HL-60 (cell line): ENCODE results near the gene KMT2E.

Experiments
- CTCF ChIP-seq: IDR thresholded peaks from one replicate; pipeline ENCODE4 v1.5.1; 2011; ENCODE audit warnings: low read length, control low read depth, inconsistent platforms; ENCODE audit not compliant: insufficient read depth
- POLR2AphosphoS5 ChIP-seq: IDR thresholded peaks from 2 replicates; pipeline ENCODE4 v1.6.1; 2012; ENCODE audit warnings: low read depth

- no peak for TF ChIP-seq CTCF
- no peak for TF ChIP-seq POLR2AphosphoS5
Measured at GRCh38 chr7:105047932-105048331, 33.9 kb downstream of the KMT2E start.
